Measurements from ENCODE around the gene NFYB. TPM values are rescaled to one million over a fixed set of nuclear protein-coding genes. Genes with fewer than 3 reads are reported as not detected.

NFYB gene
- total and polyA plus RNA-seq, 9 of the 15 experiments (the other 6 are each of a cell fraction or from before 2014, with no cell fraction given): 14.5 to 51.5 (median 32.3) TPM

DNA sequence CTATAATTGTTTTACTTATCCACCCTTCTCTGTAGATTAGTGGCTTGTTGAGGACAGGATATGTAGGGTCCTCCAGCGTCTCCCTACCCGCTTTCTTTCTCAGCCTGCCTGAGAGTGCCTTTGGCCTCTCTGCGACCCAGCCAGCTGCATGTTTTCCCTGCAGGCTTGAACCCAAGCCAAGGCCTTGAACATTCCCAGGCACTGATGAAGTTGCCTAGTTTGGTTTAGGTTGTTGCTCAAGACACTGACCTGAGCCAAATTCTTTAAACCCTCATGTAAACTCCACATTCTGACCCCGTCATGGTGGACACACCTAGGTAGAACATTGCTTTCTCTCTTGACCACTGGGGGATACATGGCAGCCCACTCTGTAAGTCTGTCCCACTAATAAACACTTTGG, 44.1 kb upstream of the NFYB start:
- CTCF ChIA-PET (ENCODE audit: low intra/inter-chr PET ratio): no interaction called here

More for the DNA sequence above, 44.1 kb upstream of the NFYB start:
- Histone ChIP-seq H3K9ac (ENCODE audit: insufficient read depth in 1 of 2, low read depth in 2 of 2, low read length in 2 of 2) (no peak overlapping the region), H3K9me1 (ENCODE audit: control insufficient read depth, insufficient read depth, low read length) (no peaks in the 10 kb centered on the region), H4K20me1 (replicated peaks; ENCODE audit: control insufficient read depth, insufficient read depth, low read length) (no peaks in the 10 kb centered on the region), H3K79me2 (ENCODE audit: control insufficient read depth, insufficient read depth, low read length) (no peaks in the 10 kb centered on the region), H3K4me3 (no peak overlapping the region), H3K4me1 (replicated peaks in 1 of 2; ENCODE audit: control insufficient read depth in 2 of 2, insufficient read depth in 2 of 2, low read length in 2 of 2) (peaks cover 7 to 12% of the 10 kb centered on the region in 2 experiments; a peak in 4 of 5 replicates), H2AFZ (ENCODE audit: low read depth, low read length) (no peak overlapping the region), H3K27me3 (ENCODE audit: control insufficient read depth in 2 of 2, insufficient read depth in 2 of 2, low read length in 2 of 2) (no peaks in the 10 kb centered on the region), H3K36me3 (ENCODE audit: control insufficient read depth, insufficient read depth, low read length) (no peaks in the 10 kb centered on the region), H3K27ac (ENCODE audit: extremely low read depth, low read depth, low read length) (no peak overlapping the region), H3K4me2 (ENCODE audit: insufficient read depth, low read length) (no peak overlapping the region), H3K9me3 (replicated peaks; ENCODE audit: control insufficient read depth, insufficient read depth, low read depth, low read length) (no peaks in the 10 kb centered on the region; the same call in 1 of the 2 replicates)
- no peak for DNase-seq (ENCODE audit: extremely low read depth in 1 of 4, low spot score in 3 of 4)
- TF ChIP-seq, protein P1, sequence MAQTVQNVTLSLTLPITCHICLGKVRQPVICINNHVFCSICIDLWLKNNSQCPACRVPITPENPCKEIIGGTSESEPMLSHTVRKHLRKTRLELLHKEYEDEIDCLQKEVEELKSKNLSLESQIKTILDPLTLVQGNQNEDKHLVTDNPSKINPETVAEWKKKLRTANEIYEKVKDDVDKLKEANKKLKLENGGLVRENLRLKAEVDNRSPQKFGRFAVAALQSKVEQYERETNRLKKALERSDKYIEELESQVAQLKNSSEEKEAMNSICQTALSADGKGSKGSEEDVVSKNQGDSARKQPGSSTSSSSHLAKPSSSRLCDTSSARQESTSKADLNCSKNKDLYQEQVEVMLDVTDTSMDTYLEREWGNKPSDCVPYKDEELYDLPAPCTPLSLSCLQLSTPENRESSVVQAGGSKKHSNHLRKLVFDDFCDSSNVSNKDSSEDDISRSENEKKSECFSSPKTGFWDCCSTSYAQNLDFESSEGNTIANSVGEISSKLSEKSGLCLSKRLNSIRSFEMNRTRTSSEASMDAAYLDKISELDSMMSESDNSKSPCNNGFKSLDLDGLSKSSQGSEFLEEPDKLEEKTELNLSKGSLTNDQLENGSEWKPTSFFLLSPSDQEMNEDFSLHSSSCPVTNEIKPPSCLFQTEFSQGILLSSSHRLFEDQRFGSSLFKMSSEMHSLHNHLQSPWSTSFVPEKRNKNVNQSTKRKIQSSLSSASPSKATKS (CRISPR knock-in tag; IDR thresholded peaks at IDR 0.05): no peak
- no peak for TF ChIP-seq TCF7L2 (IDR thresholded peaks at IDR 0.05; ENCODE audit: low read depth, low read length)
- no peak for TF ChIP-seq BRCA1 (IDR thresholded peaks at IDR 0.05)
- TF ChIP-seq BRCA1 (CRISPR knock-in tag; IDR thresholded peaks at IDR 0.05): no peak
- no peak for TF ChIP-seq ESRRB (CRISPR knock-in tag; IDR thresholded peaks at IDR 0.05; ENCODE audit: borderline replicate concordance)
- no peak for TF ChIP-seq NR3C1 (CRISPR knock-in tag; IDR thresholded peaks at IDR 0.05)
- no peak for TF ChIP-seq FOXK2 (conservative IDR thresholded peaks at IDR 0.05 in 1 of 2, IDR thresholded peaks at IDR 0.05 in 1 of 2; ENCODE audit: low read depth in 2 of 2)
- no peak for TF ChIP-seq XRCC4 (IDR thresholded peaks at IDR 0.05; ENCODE audit: extremely low read depth, insufficient read depth, insufficient read length)
- no peak for TF ChIP-seq ZNF707 (CRISPR knock-in tag; conservative IDR thresholded peaks at IDR 0.05)
- no peak for TF ChIP-seq POLR2AphosphoS2 (IDR thresholded peaks at IDR 0.05; ENCODE audit: low read length)
- no peak for TF ChIP-seq MTF1 (CRISPR knock-in tag; IDR thresholded peaks at IDR 0.05; ENCODE audit: borderline replicate concordance)
- TF ChIP-seq, protein P2, sequence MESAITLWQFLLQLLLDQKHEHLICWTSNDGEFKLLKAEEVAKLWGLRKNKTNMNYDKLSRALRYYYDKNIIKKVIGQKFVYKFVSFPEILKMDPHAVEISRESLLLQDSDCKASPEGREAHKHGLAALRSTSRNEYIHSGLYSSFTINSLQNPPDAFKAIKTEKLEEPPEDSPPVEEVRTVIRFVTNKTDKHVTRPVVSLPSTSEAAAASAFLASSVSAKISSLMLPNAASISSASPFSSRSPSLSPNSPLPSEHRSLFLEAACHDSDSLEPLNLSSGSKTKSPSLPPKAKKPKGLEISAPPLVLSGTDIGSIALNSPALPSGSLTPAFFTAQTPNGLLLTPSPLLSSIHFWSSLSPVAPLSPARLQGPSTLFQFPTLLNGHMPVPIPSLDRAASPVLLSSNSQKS (CRISPR knock-in tag; IDR thresholded peaks at IDR 0.05): no peak
- no peak for TF ChIP-seq PTBP1 (IDR thresholded peaks at IDR 0.05; ENCODE audit: low read depth, low read length)
- TF ChIP-seq XRCC3 (IDR thresholded peaks at IDR 0.05): no peak
- no peak for TF ChIP-seq SMC3 (conservative IDR thresholded peaks at IDR 0.05; ENCODE audit: insufficient read depth, low read depth, low read length)
- no peak for TF ChIP-seq RFX7 (CRISPR knock-in tag; IDR thresholded peaks at IDR 0.05)
- no peak for TF ChIP-seq SIN3A (IDR thresholded peaks at IDR 0.05; ENCODE audit: borderline replicate concordance in 2 of 2, control insufficient read depth in 1 of 2, low read depth in 2 of 2, low read length in 2 of 2)
- no peak for TF ChIP-seq KLF1 (tag; IDR thresholded peaks at IDR 0.05)
- no peak for TF ChIP-seq RBM39 (optimal IDR thresholded peaks at IDR 0.05; ENCODE audit: low read depth, low read length)
- POLR2A ChIA-PET: no interaction called here
- 43% methylated on average over 4 of the region's 4 CpGs for WGBS (ENCODE audit: insufficient coverage, low coverage, missing lambda C conversion rate)
- no peak for FAIRE-seq
- no TSS peak for BruUV-seq (replicated peaks)
- no peak for ATAC-seq
- in situ Hi-C loops (cut with MboI): no loop called here
- intact Hi-C loops (cut with micrococcal nuclease): no loop called here

Data from K562 (cell line).